Skeletal muscle satellite cell (primary cell): ENCODE data around the gene CLASP1.
"Not testable (repeated sequence)": the region's sequence is repeated elsewhere in the genome, so short reads cannot be mapped to it uniquely, and the experiment has no call there.

ENCODE experiments used
- H3K27me3 ChIP-seq: 2 replicates; pipeline ENCODE4 v1.7.0; 2013; ENCODE audit warnings: low read length; ENCODE audit not compliant: control insufficient read depth, insufficient read depth
- H3K36me3 ChIP-seq: 2 replicates; pipeline ENCODE4 v1.7.0; 2013; ENCODE audit warnings: mild to moderate bottlenecking, control low read depth, low read length; ENCODE audit not compliant: insufficient read depth
- H3K4me1 ChIP-seq: 2 replicates; pipeline ENCODE4 v1.7.0; 2013; ENCODE audit warnings: low read length; ENCODE audit not compliant: control insufficient read depth, insufficient read depth
- H3K4me2 ChIP-seq: 2 replicates; pipeline ENCODE4 v1.7.0; 2013; ENCODE audit warnings: mild to moderate bottlenecking, low read length
- H3K4me3 ChIP-seq: 2 replicates; pipeline ENCODE4 v1.7.0; 2013; ENCODE audit warnings: low read length
- H3K9ac ChIP-seq: 2 replicates; pipeline ENCODE4 v1.7.0; 2013; ENCODE audit warnings: mild to moderate bottlenecking, low read depth, low read length, moderate library complexity
- H3K9me3 ChIP-seq: replicated peaks from 2 replicates; pipeline ENCODE4 v1.7.0; 2013; ENCODE audit warnings: mild to moderate bottlenecking, control low read depth, low read length

The CLASP1 gene

GRCh38 chr2:121346407-121346806 is 302.9 kb downstream of the CLASP1 start:
- Histone ChIP-seq H3K4me3 (no peak overlapping the region), H3K27me3 (no peaks in the 10 kb centered on the region), H3K9me3 (no peaks in the 10 kb centered on the region), H3K9ac (no peak overlapping the region), H3K4me1 (no peaks in the 10 kb centered on the region), H3K36me3 (peaks cover 78% of the 10 kb centered on the region), H3K4me2 (no peak overlapping the region)

- no peak overlapping the region for H3K4me2 ChIP-seq
- H3K4me1 ChIP-seq = no peaks in the 10 kb centered on the region
- no peaks in the 10 kb centered on the region for H3K9me3 ChIP-seq
- no peak overlapping the region for H3K9ac ChIP-seq
- peaks cover 74% of the 10 kb centered on the region for H3K36me3 ChIP-seq
- no peak overlapping the region for H3K4me3 ChIP-seq
- no peaks in the 10 kb centered on the region for H3K27me3 ChIP-seq
Measured at GRCh38 chr2:121345887-121346286, 303.4 kb downstream of the CLASP1 start.

GRCh38 chr2:121345101-121345500 is 304.2 kb downstream of the CLASP1 start:
- Histone ChIP-seq H3K4me2 (no peak overlapping the region), H3K4me3 (no peak overlapping the region), H3K27me3 (no peaks in the 10 kb centered on the region), H3K36me3 (peaks cover 73% of the 10 kb centered on the region), H3K4me1 (no peaks in the 10 kb centered on the region), H3K9ac (no peak overlapping the region), H3K9me3 (no peaks in the 10 kb centered on the region)

DNA sequence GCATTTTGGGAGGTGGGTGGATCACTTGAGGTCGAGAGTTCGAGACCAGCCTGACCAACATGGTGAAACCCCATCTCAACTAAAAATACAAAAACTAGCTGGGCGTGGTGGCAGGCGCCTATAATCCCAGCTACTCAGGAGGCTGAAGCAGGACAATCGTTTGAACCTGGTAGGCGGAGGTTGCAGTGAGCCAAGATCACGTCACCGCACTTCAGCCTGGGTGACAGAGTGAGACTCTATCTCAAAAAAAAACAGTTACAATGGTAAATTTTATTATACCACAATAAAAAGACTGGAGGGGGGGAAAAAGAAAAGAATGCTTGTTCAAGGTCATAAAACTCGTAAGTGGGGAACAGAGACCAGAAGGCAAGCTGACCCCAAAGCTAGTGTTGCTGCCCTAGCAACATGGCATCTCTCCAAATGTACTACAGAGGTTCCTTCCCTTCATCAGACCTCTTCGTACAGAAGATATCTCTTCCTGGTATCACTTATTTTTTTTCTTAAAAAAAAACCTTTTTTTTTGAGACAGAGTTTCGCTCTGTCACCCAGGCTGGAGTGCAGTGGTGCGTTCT is 305.3 kb downstream of the CLASP1 start:
- H3K4me2 ChIP-seq, H3K4me1 ChIP-seq, H3K9me3 ChIP-seq, H3K4me3 ChIP-seq, H3K27me3 ChIP-seq, H3K9ac ChIP-seq: not testable (repeated sequence)
- peaks cover 74% of the 10 kb centered on the region for H3K36me3 ChIP-seq

DNA sequence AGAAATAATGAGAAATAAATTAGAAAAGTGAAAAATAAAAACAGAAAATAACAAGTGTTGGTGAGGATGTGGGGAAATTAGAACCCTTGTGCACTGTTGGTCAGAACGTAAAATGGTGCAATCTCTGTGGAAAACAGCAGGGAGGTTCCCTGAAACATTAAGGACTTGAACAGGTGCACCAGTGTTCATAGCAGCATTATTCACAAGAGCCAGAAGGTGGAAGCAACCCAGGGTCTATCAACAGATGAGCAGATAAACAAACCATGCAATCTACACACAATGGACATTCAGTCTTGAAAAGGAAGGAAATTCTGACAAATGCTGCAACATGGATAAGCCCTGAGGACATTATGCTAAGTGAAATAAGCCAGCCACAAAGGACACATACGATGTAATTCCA is 306.1 kb downstream of the CLASP1 start:
- Histone ChIP-seq H3K9me3 (no peaks in the 10 kb centered on the region), H3K27me3 (no peaks in the 10 kb centered on the region), H3K4me3 (no peak overlapping the region), H3K4me2 (no peak overlapping the region), H3K4me1 (no peaks in the 10 kb centered on the region), H3K36me3 (peaks cover 75% of the 10 kb centered on the region), H3K9ac (no peak overlapping the region)

GRCh38 chr2:121342751-121343150 is 306.5 kb downstream of the CLASP1 start:
- Histone ChIP-seq H3K36me3 (peaks cover 73% of the 10 kb centered on the region), H3K4me3 (no peak overlapping the region), H3K4me2 (no peak overlapping the region)

DNA sequence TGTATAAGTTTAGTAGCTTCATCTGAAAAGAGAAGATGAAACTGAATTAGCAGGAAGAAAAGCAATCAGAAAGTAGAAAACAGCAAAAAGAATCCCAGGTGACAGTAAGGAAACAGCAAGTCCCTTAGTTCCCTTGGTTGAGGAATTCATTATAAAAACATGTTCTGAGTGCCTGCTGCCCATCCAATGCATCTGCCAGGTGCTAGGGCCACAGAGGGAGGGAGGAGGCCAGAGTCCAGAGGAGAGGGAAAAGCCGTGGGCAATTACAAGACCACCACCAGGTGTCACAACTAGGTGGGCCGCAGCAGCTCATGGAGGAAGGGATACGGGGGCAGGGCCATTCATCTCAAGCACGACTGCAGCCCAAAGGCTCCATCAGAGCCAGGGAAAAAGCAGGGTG is 308.3 kb downstream of the CLASP1 start:
- Histone ChIP-seq H3K4me2 (no peak overlapping the region), H3K36me3 (peaks cover 64% of the 10 kb centered on the region), H3K4me3 (no peak overlapping the region), H3K27me3 (no peaks in the 10 kb centered on the region), H3K4me1 (peaks cover 2% of the 10 kb centered on the region), H3K9ac (no peak overlapping the region), H3K9me3 (no peaks in the 10 kb centered on the region)

More at GRCh38 chr2:121342751-121343150, 306.5 kb downstream of the CLASP1 start:
- H3K4me1 ChIP-seq = no peaks in the 10 kb centered on the region
- no peak overlapping the region for H3K9ac ChIP-seq
- no peaks in the 10 kb centered on the region for H3K27me3 ChIP-seq
- H3K9me3 ChIP-seq = no peaks in the 10 kb centered on the region

GRCh38 chr2:121338281-121338680 is 311.0 kb downstream of the CLASP1 start:
- H3K36me3 ChIP-seq = peaks cover 51% of the 10 kb centered on the region
- H3K4me3 ChIP-seq = no peak overlapping the region

DNA sequence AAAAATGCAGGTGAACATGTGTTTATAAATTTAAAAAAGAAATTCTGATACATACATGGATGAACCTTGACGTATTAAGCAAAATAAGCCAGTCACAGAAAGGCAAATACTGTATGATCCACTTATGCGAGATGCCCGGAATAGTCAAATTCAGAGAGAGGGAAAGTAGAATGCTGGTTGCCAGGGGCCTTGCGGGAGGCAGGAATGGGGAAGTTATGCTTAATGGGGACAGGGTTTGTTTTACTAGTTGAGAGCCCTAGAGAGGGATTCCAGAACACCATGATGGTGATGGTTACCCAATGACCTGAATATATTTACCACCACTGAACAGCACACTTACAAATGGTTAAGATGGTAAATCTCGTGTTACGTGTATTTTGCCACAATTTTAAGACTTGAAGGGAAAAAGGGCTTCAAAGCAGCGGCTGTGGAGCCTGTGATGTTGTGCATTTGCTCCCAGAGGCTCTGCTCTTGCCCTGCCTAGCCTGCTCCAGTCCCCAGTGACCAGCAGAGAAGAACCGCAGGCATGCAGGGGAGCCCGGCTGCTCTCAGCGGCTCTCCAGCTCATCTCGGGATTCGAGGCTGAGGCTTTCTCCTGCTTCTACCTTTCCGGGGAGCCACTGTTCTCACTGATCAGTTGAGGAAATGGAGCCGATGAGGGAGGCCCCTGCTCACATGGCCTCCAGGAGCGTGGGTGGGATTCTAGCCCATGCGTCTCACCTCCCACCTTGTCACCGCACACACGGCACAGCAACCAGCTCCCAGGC is 312.6 kb downstream of the CLASP1 start:
- Histone ChIP-seq H3K9me3 (no peaks in the 10 kb centered on the region), H3K9ac (no peak overlapping the region), H3K4me2 (no peak overlapping the region), H3K4me1 (peaks cover 2% of the 10 kb centered on the region), H3K4me3 (no peak overlapping the region), H3K36me3 (peaks cover 39% of the 10 kb centered on the region), H3K27me3 (no peaks in the 10 kb centered on the region)

More at GRCh38 chr2:121338281-121338680, 311.0 kb downstream of the CLASP1 start:
- Histone ChIP-seq H3K9me3 (no peaks in the 10 kb centered on the region), H3K9ac (no peak overlapping the region), H3K27me3 (no peaks in the 10 kb centered on the region), H3K4me2 (no peak overlapping the region), H3K4me1 (peaks cover 2% of the 10 kb centered on the region)

GRCh38 chr2:121335294-121336290 is 313.7 kb downstream of the CLASP1 start:
- Histone ChIP-seq H3K9me3 (no peaks in the 10 kb centered on the region), H3K9ac (no peak overlapping the region), H3K4me2 (no peak overlapping the region), H3K4me3 (no peak overlapping the region), H3K36me3 (peaks cover 33% of the 10 kb centered on the region), H3K4me1 (peaks cover 2% of the 10 kb centered on the region), H3K27me3 (no peaks in the 10 kb centered on the region)

- Histone ChIP-seq H3K4me1 (peaks cover 2% of the 10 kb centered on the region), H3K4me3 (no peak overlapping the region), H3K4me2 (no peak overlapping the region), H3K9ac (no peak overlapping the region), H3K9me3 (no peaks in the 10 kb centered on the region), H3K36me3 (peaks cover 25% of the 10 kb centered on the region), H3K27me3 (peaks cover 3% of the 10 kb centered on the region)
Measured at GRCh38 chr2:121334581-121335293, 314.5 kb downstream of the CLASP1 start.
